GM23248 (cell line): ENCODE results near the gene TDP2.

ENCODE experiments used
- EZH2 ChIP-seq: fragments of 200-600 bp; sonication (generic); IDR thresholded peaks from 2 replicates; pipeline ENCODE4 v1.6.1; 2018; ENCODE audit warnings: antibody characterized with exemption, mild to moderate bottlenecking; ENCODE audit not compliant: insufficient read depth, poor library complexity, severe bottlenecking
- EZH2phosphoT487 ChIP-seq: fragments of 200-600 bp; sonication (generic); IDR thresholded peaks from 2 replicates; pipeline ENCODE4 v1.6.1; 2018; ENCODE audit warnings: antibody characterized with exemption, moderate library complexity, mild to moderate bottlenecking, low read depth; ENCODE audit not compliant: insufficient read depth

DNA sequence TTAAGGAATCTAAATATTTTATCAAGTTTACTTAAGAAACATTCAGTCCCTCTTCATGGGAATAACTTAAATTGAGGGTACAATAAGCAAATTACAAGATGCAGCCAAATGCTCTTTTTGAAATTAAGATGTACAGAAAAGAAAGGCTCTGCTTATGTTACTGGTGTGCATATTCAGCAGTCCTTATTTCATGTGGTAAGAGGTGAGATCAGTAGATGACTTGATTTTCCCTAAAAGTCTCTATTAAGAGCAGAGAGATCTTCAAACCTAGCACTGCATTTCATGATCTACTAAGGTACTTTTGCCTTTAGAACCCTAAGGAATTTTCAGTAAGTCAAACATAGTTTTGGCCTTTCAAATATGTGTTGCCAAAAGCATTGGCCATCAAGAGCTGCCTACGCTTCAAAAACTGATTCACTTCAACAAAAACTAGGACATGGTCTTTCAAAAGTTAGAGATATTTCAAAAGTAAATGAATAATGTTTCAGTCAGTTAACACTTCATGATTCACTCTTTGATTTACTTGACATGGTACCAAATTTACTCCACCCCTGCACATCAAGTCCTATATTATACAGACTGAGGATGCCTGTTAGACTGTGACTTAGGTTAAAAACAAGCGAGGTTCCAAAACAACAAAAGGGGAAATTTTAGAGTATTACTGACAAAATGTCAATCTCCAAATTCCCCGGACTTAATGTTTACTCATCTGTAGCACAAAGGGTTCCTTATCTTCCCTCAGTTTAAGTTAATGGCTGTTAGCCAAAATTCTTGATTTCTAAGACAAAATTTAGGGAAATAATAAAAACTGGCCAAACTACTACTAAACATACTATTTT is 33.0 kb upstream of the TDP2 start:
- TF ChIP-seq EZH2phosphoT487 (no peak), EZH2 (no peak)
